NCI-H446 (cell line): ENCODE results near the gene HOXA4.

ENCODE experiments used
- DNase-seq, 2 experiments: peaks; one replicate each; lab custom pipeline; 2025; lab: John Stamatoyannopoulos, UW

Gene HOXA4

DNA sequence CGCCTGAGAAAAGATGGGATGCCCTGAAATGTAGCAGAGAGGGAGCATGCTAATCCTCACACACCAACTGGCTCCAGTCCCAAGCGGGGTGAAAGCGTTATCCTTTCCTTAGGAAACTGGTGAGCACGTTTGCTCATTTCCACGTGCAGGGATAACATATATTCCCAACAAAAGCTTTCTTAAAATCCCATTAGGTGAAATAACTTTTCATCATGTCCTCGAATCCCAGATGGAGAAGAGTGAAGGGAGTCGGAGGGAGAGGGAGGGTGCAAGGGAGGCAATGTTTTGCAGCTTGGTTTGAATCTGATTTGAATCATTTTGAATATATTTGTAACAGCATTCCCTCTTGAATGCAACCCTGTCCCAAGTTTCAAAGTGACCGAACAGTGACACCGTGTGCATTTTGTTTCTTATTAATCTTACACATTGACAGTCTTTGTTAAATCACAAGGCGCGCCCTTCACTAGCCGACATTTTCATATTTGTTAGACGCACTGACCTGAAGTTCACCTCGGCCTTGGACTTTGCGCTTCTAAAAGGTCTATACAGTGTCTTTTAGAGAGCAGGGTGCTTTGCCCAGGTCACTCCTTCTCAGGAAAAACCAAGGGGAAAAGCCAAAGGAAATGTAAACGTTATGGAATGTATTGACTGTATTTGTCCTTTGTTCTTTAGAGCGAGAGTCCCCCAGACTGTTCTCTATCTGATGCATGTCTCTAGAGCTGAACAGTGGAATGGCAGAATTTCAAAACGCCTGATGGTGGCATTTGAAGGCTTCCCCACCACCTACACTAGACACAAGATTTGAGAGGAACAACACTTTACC lies 3.1 kb upstream of the HOXA4 start:
- DNase-seq: no peak

GRCh38 chr7:27132978-27133377 lies 2.4 kb upstream of the HOXA4 start:
- no peak for DNase-seq

DNA sequence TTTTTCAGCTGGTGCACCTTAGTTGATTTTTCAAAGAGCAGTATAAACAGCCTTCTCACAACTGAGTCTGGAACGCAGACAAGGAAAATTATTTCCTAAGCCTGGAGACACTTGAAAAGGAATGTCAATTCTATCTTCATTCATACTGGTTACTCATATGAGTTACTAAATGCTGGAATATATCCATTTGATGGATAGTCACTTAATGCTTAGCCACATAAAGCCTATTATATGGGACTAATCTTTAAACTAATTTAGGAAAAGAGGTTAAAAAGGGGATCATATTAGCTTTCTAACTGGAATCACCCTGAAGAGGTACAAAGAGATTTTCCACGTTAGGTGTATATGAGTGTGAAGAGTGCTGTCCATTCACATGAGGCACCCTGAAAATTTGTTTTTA lies 1.7 kb upstream of the HOXA4 start:
- DNase-seq: no peak

- DNase-seq: no peak
These were observed 848 bp upstream of the HOXA4 start for GRCh38 chr7:27131390-27131819.

DNA sequence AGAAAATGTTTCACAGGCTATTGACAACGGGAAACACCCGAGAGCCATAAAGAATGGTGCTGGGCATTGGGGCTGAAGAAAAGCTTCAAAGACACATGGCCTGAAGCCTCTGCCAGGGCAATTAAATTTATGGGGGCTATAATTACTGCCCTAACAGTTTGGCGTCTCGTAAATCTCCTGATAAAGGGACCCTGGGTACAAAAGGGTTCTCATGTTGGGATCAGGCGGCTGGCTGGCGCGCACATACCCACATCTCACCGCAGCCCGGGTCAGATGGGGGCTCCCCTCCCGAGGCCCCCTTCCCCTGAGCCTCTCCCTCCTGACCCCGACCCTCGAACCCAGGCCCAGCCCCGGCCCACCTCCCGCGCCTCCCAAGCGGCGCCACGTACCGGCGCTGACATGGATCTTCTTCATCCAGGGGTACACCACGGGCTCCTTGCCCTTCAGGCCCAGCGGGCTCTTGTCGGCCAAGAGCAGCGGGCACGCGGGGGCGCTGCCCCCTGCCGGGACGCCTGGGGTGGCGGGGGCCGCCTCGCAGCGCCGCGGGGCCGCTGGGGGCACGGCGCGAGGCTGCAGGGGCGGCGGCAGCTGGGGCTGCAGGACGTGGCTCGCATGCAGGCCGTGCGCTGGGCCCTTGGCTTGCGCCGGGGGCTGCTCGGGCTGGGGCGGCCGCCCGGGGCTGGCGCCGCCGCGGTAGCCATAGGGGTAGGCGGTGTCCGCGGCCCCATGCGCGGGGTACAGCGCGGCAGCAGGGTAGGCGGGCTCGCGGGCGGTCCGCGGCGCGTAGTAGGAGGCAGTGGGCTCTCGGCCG lies 623 bp downstream of the HOXA4 start:
- DNase-seq: no peak

- DNase-seq: no peak
These were observed 1.5 kb downstream of the HOXA4 start for GRCh38 chr7:27128776-27129728.

DNA sequence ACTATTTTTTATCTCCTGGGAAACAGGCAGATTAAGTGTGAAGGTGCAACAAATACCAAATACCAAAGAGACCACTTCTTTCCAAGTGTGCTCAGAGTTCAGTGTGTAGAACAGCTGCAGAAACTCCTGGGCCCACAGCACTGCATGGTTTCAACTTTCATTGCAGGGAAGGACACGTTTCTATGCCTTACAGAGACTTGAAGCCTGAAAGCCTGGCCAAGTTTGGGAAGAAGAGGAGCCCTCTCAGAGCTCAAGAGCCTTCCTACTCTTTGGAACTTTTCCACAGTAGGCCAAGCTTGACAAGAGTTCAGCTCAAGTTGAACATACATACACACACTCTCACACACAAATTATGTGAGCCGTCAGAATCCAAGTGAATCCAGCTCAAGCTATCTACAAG lies 2.5 kb downstream of the HOXA4 start:
- DNase-seq: no peak

GRCh38 chr7:27126596-27127327 lies 3.8 kb downstream of the HOXA4 start:
- DNase-seq: no peak

DNA sequence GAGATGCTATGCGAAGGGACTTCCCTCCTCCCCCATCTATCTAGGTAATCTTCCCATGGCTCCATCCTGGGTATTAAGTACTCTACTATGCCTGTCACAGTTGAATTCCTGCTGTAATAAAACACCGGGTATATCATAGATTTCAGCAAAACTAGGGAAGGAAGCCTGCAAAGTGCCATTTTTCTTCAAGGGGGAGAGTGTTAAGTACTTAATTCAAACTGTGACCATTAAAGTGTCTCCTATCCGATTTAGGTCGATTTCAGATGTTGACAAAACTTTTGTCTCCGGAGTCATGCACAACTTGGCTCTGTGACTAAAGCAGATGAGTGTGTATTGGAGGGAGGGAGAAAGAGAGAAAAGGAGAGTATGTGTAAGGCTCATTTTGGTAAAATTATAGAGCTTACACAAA lies 4.6 kb downstream of the HOXA4 start:
- DNase-seq: no peak

GRCh38 chr7:27124902-27125689 lies 5.5 kb downstream of the HOXA4 start:
- no peak for DNase-seq

DNA sequence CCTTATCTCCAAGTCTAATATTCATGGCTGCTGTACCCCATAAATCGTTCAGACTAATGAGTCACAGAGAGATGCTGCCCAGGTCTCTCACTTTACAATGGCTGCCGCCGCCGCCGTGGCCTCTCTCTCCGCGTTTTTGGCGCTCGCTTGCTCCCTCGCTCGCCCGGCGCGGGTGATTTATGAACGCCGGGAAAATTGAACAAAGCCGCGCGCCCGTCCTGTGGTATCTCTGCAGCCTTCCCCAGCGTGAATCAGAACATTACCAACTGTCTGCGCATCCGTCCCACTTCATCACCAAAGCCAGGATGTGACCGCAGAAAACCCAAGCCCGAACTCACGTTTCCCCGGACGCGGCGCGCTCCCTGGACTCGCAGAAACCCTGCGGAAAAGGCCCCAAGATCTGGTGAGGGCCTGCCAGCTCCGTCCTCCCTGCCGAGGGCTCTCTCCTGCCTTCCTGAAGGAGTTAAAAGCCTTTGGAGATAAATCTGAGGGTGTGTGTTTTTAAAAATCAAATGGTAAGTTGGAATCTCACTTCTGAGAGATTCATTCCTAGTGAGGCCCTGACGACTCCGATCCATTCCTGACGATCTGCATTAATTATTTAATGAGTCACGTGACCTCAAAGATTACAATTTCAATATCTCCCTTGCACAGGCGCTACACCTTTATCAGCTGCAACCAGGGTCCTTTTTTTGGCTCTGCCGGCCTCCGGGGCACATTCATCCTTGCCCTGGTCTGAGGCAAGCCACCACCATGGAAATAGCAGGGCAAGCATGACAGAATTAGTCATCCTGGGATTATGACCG lies 6.3 kb downstream of the HOXA4 start:
- DNase-seq: no peak

DNA sequence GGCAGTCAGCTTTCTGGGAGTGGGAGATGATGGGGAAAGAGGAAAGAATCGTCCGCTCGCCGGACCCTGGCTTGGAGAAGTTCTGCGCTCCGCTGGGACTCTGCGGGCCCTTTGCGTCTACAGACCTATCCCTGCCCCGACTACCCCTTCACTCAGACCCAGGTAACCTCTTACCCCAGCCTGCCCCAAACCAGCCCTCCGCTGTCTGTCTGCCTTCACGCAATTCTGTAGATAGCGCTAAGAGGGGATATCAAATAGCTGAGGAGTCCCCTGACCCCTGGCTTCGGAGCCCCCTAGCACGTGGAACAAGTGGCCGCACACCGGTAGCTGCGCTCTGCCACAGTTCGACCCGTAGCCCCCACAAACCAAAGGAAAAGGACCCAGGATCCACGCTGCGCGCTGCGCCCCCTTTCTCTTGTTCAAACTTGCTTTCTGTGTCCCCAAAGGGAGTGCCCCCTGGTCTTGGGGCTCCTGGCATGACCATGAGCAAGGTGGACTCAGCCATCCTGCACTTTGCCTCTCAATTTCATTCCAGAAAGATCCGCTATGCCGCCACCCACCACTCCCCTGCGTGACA lies 7.0 kb downstream of the HOXA4 start:
- no peak for DNase-seq

- DNase-seq: no peak
These were observed 7.5 kb downstream of the HOXA4 start for GRCh38 chr7:27123007-27123476.

GRCh38 chr7:27122077-27122910 lies 8.3 kb downstream of the HOXA4 start:
- no peak for DNase-seq

- no peak for DNase-seq
These were observed 8.9 kb downstream of the HOXA4 start for GRCh38 chr7:27121684-27122076.

GRCh38 chr7:27119412-27119911 lies 11.1 kb downstream of the HOXA4 start:
- no peak for DNase-seq

GRCh38 chr7:27118580-27118979 lies 12.0 kb downstream of the HOXA4 start:
- DNase-seq: no peak

DNA sequence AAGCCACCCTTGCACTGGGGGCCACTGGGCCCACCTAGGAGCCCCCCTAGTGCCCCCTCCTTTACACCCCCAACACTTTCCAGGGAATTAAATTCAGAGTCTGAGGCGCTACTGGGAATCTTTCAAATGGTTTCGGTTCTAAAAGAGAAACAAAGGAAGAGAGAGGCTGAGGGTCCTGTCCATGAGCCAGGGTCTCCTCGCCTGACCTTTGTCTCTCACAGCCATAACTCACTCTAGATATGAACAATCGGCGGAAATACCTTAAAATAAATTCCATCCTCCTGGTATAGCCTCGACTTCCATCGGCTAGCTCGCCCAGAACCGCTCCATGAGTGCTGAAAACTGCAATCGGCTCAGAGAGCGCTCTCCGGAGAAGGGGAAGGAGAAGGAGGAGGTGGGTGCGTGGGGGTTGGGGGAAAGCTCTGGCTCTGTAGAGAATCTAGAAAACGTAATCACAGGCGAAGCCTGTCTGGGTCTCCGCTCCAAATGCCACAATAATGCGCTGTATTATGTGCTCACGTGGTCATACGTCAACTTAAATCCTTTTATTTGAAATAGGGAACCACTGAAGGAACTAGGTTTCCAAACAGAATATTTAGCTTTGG lies 12.6 kb downstream of the HOXA4 start:
- no peak for DNase-seq
